Mononuclear cell (primary cell): Measurements from ENCODE around the gene TMOD1. TPM values are rescaled to one million over a fixed set of nuclear protein-coding genes. Genes with fewer than 3 reads are reported as not detected.

Source experiments
- H3K27me3 ChIP-seq: 2 replicates; pipeline ENCODE4 v1.6.0; 2011; ENCODE audit warnings: low read length, control low read depth; ENCODE audit not compliant: insufficient read depth
- H3K4me1 ChIP-seq: 2 replicates; pipeline ENCODE4 v1.5.1; 2011; ENCODE audit warnings: mild to moderate bottlenecking, low read length, control low read depth; ENCODE audit not compliant: insufficient read depth
- H3K4me3 ChIP-seq: 2 replicates; pipeline ENCODE4 v1.5.1; 2011; ENCODE audit warnings: mild to moderate bottlenecking, low read length, moderate library complexity
- H3K9me3 ChIP-seq: 2 replicates; pipeline ENCODE4 v1.5.1; 2011; ENCODE audit warnings: low read depth, mild to moderate bottlenecking, control low read depth, low read length
- total RNA-seq: library from RNA; depleted of rRNA; stranded (reverse); fragments of >200 nt; gene quantifications from one replicate; pipeline ENCODE4 v1.2.3, GENCODE V29; 2012

Gene TMOD1
- total RNA-seq, 1 donor = 0.84 TPM

- peaks cover 5% of the 10 kb centered on the region for H3K27me3 ChIP-seq
- H3K4me1 ChIP-seq = no peaks in the 10 kb centered on the region
- H3K9me3 ChIP-seq = no peaks in the 10 kb centered on the region
- H3K4me3 ChIP-seq = no peak overlapping the region
Observed at GRCh38 chr9:97519441-97519970, 18.0 kb downstream of the TMOD1 start.

GRCh38 chr9:97521576-97522333 lies 20.3 kb downstream of the TMOD1 start:
- Histone ChIP-seq H3K27me3 (peaks cover 5% of the 10 kb centered on the region), H3K4me3 (no peak overlapping the region), H3K9me3 (no peaks in the 10 kb centered on the region), H3K4me1 (no peaks in the 10 kb centered on the region)

GRCh38 chr9:97524424-97524823 lies 23.0 kb downstream of the TMOD1 start:
- Histone ChIP-seq H3K27me3 (no peaks in the 10 kb centered on the region), H3K4me1 (no peaks in the 10 kb centered on the region), H3K4me3 (no peak overlapping the region), H3K9me3 (no peaks in the 10 kb centered on the region)

- Histone ChIP-seq H3K4me3 (no peak overlapping the region), H3K4me1 (no peaks in the 10 kb centered on the region), H3K9me3 (no peaks in the 10 kb centered on the region), H3K27me3 (no peaks in the 10 kb centered on the region)
Observed at GRCh38 chr9:97525451-97525850, 24.0 kb downstream of the TMOD1 start.

GRCh38 chr9:97526895-97527575 lies 25.6 kb downstream of the TMOD1 start:
- H3K4me3 ChIP-seq = no peak overlapping the region
- no peaks in the 10 kb centered on the region for H3K9me3 ChIP-seq
- no peaks in the 10 kb centered on the region for H3K4me1 ChIP-seq
- H3K27me3 ChIP-seq = no peaks in the 10 kb centered on the region

GRCh38 chr9:97527626-97528528 lies 26.4 kb downstream of the TMOD1 start:
- no peaks in the 10 kb centered on the region for H3K4me1 ChIP-seq
- H3K27me3 ChIP-seq = no peaks in the 10 kb centered on the region
- no peak overlapping the region for H3K4me3 ChIP-seq
- no peaks in the 10 kb centered on the region for H3K9me3 ChIP-seq

- H3K27me3 ChIP-seq = no peaks in the 10 kb centered on the region
- H3K9me3 ChIP-seq = no peaks in the 10 kb centered on the region
- H3K4me1 ChIP-seq = no peaks in the 10 kb centered on the region
- H3K4me3 ChIP-seq = no peak overlapping the region
Observed at GRCh38 chr9:97528529-97529230, 27.2 kb downstream of the TMOD1 start.

- Histone ChIP-seq H3K27me3 (no peaks in the 10 kb centered on the region), H3K4me1 (no peaks in the 10 kb centered on the region), H3K4me3 (no peak overlapping the region), H3K9me3 (no peaks in the 10 kb centered on the region)
Observed at GRCh38 chr9:97529363-97530076, 28.1 kb downstream of the TMOD1 start.

- no peaks in the 10 kb centered on the region for H3K27me3 ChIP-seq
- H3K9me3 ChIP-seq = no peaks in the 10 kb centered on the region
- no peaks in the 10 kb centered on the region for H3K4me1 ChIP-seq
- H3K4me3 ChIP-seq = no peak overlapping the region
Observed at GRCh38 chr9:97531888-97532376, 30.5 kb downstream of the TMOD1 start.

- Histone ChIP-seq H3K27me3 (no peaks in the 10 kb centered on the region), H3K9me3 (no peaks in the 10 kb centered on the region), H3K4me3 (no peak overlapping the region), H3K4me1 (no peaks in the 10 kb centered on the region)
Observed at GRCh38 chr9:97534185-97534584, 32.7 kb downstream of the TMOD1 start.

GRCh38 chr9:97534961-97535594 lies 33.6 kb downstream of the TMOD1 start:
- H3K4me3 ChIP-seq = no peak overlapping the region
- no peaks in the 10 kb centered on the region for H3K4me1 ChIP-seq
- H3K27me3 ChIP-seq = no peaks in the 10 kb centered on the region
- H3K9me3 ChIP-seq = no peaks in the 10 kb centered on the region

GRCh38 chr9:97535771-97536170 lies 34.3 kb downstream of the TMOD1 start:
- Histone ChIP-seq H3K27me3 (no peaks in the 10 kb centered on the region), H3K9me3 (no peaks in the 10 kb centered on the region), H3K4me1 (no peaks in the 10 kb centered on the region), H3K4me3 (no peak overlapping the region)

GRCh38 chr9:97536480-97536879 lies 35.0 kb downstream of the TMOD1 start:
- Histone ChIP-seq H3K27me3 (no peaks in the 10 kb centered on the region), H3K4me3 (no peak overlapping the region), H3K9me3 (no peaks in the 10 kb centered on the region), H3K4me1 (no peaks in the 10 kb centered on the region)
